ENCODE measurements around the gene RUNDC1.
A peak's percentile ranks its signal among the peaks of the same experiment; 100 is the strongest.
"Not testable (repeated sequence)": the region's sequence is repeated elsewhere in the genome, so short reads cannot be mapped to it uniquely, and the experiment has no call there.

RUNDC1 gene

DNA sequence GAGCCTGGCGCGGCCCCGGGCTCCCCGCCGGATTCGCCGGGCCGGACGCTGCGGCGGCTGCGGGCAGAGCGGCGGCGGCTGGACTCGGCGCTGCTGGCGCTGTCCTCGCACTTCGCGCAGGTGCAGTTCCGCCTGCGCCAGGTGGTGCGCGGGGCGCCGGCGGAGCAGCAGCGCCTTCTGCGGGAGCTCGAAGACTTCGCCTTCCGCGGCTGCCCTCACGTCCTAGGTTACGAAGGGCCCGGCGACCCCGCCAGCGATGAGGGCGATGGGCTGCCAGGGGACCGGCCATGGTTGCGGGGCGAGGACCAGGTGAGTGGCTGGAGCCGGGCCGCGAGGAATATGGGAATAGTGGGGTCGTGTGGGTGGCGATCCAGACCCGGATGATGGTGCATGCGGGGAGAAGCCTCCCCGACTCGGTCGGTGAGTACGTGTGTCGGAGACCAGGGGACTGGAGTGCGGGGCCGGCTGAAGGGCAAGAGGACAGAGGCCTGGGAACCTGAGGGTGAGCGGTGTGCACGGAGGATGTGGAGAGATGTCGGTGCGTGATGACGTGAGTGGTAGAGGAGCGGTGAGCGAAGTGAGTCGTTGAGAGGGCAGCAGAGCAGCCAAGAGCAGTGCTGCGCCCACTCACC is 517 bp downstream of the RUNDC1 start:
- peak overlapping the region; percentile 86 for H3K4me3 ChIP-seq (ENCODE audit: low read depth, low read length)

DNA sequence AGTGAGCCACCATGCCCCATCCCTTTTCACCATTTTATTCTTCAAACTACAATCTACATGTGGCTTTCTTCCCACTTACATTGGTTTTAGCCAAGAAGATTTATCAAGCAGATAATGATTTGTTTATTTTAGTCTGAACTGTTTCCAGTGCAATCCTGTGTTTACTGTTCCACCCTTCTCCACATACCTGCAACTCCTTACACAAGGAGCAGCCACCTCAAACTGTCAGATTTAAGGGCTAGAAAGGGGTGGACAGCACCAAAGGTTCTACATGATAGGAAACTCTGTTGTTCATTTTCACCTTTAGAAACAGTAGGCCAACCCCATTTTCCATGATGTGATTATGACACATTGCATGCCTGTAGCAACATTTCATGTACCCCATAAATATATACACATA is 1.9 kb downstream of the RUNDC1 start:
- no peak overlapping the region for H3K4me3 ChIP-seq (ENCODE audit: low read depth, low read length)
- TF ChIP-seq, protein P1, sequence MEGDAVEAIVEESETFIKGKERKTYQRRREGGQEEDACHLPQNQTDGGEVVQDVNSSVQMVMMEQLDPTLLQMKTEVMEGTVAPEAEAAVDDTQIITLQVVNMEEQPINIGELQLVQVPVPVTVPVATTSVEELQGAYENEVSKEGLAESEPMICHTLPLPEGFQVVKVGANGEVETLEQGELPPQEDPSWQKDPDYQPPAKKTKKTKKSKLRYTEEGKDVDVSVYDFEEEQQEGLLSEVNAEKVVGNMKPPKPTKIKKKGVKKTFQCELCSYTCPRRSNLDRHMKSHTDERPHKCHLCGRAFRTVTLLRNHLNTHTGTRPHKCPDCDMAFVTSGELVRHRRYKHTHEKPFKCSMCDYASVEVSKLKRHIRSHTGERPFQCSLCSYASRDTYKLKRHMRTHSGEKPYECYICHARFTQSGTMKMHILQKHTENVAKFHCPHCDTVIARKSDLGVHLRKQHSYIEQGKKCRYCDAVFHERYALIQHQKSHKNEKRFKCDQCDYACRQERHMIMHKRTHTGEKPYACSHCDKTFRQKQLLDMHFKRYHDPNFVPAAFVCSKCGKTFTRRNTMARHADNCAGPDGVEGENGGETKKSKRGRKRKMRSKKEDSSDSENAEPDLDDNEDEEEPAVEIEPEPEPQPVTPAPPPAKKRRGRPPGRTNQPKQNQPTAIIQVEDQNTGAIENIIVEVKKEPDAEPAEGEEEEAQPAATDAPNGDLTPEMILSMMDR (IDR thresholded peaks at IDR 0.05; ENCODE audit: low read depth, low read length), result no peak

More for the DNA sequence above, 517 bp downstream of the RUNDC1 start:
- TF ChIP-seq, protein P1 (IDR thresholded peaks at IDR 0.05; ENCODE audit: low read depth, low read length), result no peak

DNA sequence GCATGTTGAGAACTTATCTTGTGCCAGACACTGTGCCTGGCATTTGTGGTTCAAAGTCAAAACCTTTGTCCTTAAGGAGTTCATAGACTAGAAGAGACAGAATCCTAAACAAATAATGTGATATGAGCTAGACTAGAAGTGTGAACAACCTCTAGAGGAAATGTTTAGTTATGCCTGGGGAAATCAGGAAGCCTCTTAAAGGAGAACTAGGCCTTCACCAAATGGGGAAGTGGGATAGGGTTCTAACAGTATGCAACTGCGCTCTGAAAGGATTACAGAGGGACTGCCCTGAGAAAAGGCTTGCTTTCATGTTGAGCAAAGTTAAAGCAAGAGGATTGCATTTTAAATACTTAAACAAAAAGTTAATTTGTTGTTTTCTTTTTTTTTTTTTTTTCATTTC is 4.9 kb downstream of the RUNDC1 start:
- TF ChIP-seq, protein P1 (IDR thresholded peaks at IDR 0.05; ENCODE audit: low read depth, low read length), result no peak
- H3K4me3 ChIP-seq (ENCODE audit: low read depth, low read length), result no peak overlapping the region

GRCh38 chr17:42989141-42989540 is 8.8 kb downstream of the RUNDC1 start:
- H3K4me3 ChIP-seq (ENCODE audit: low read depth, low read length), result no peak overlapping the region
- TF ChIP-seq, protein P1 (IDR thresholded peaks at IDR 0.05; ENCODE audit: low read depth, low read length), result no peak

GRCh38 chr17:42989726-42990652 is 9.6 kb downstream of the RUNDC1 start:
- H3K4me3 ChIP-seq (ENCODE audit: low read depth, low read length), result no peak overlapping the region
- TF ChIP-seq, protein P1 (IDR thresholded peaks at IDR 0.05; ENCODE audit: low read depth, low read length), result no peak

GRCh38 chr17:42991471-42991870 is 11.1 kb downstream of the RUNDC1 start:
- no peak overlapping the region for H3K4me3 ChIP-seq (ENCODE audit: low read depth, low read length)
- TF ChIP-seq, protein P1 (IDR thresholded peaks at IDR 0.05; ENCODE audit: low read depth, low read length), result no peak

GRCh38 chr17:42992872-42993271 is 12.5 kb downstream of the RUNDC1 start:
- TF ChIP-seq, protein P1 (IDR thresholded peaks at IDR 0.05; ENCODE audit: low read depth, low read length), result no peak
- H3K4me3 ChIP-seq (ENCODE audit: low read depth, low read length), result no peak overlapping the region

GRCh38 chr17:42993913-42994312 is 13.5 kb downstream of the RUNDC1 start:
- H3K4me3 ChIP-seq (ENCODE audit: low read depth, low read length), result not testable (repeated sequence)

Measured in WI38 (cell line).